ENCODE measurements around the gene WDR82. TPM values are rescaled to one million over a fixed set of nuclear protein-coding genes. Genes with fewer than 3 reads are reported as not detected.

Gene WDR82
- total and polyA plus RNA-seq, 2 experiments from 2014 or later, result 25.2 to 71.8 TPM

- Histone ChIP-seq H3K9me2 (ENCODE audit: insufficient read depth) (no peaks in the 10 kb centered on the region), H3K4me1 (ENCODE audit: insufficient read depth) (peaks cover 36% of the 10 kb centered on the region), H2AFZ (no peak overlapping the region), H3K4me3 (peak overlapping the region; percentile 93), H3F3A (replicated peaks; ENCODE audit: low read depth) (peaks cover 13% of the 10 kb centered on the region; the same call in 1 of the 2 replicates), H3K27me3 (ENCODE audit: insufficient read depth) (peaks cover 25% of the 10 kb centered on the region), H3K79me2 (replicated peaks; ENCODE audit: insufficient read depth) (peaks cover 25% of the 10 kb centered on the region), H3K27ac (ENCODE audit: low read depth) (peak overlapping the region; percentile 72; the same call in 1 of the 2 replicates), H4K20me1 (replicated peaks; ENCODE audit: insufficient read depth) (no peaks in the 10 kb centered on the region; the same call in 1 of the 2 replicates), H3K4me2 (peak overlapping the region; percentile 99), H3K36me3 (ENCODE audit: insufficient read depth) (no peaks in the 10 kb centered on the region)
- DNase-seq (ENCODE audit: low spot score), result peak; percentile 72
- ATAC-seq, result no peak
- Mint-ChIP-seq H3K36me3 (ENCODE audit: low read depth) (peaks cover 12% of the 10 kb centered on the region; the same call in 2 of the 3 replicates), H3K27ac (peak overlapping the region; percentile 96), H3K27me3 (ENCODE audit: insufficient read depth, low read depth, poor library complexity) (peaks cover 30% of the 10 kb centered on the region), H3K4me3 (peak overlapping the region; percentile 96), H3K9me3 (peaks cover 6% of the 10 kb centered on the region; the same call in 2 of the 3 replicates), H3K4me1 (peaks cover 52% of the 10 kb centered on the region)
- TF ChIP-seq ZNF114 (CRISPR knock-in tag; IDR thresholded peaks at IDR 0.05) (no peak), JUNB (IDR thresholded peaks at IDR 0.05; ENCODE audit: unreplicated experiment) (no peak), ZNF462 (CRISPR knock-in tag; IDR thresholded peaks at IDR 0.05) (no peak), POLR2AphosphoS5 (IDR thresholded peaks at IDR 0.05; ENCODE audit: low read depth) (peak; percentile 53; the same call in 1 of the 2 replicates), CTCF (conservative IDR thresholded peaks at IDR 0.05; ENCODE audit: low read depth in 2 of 2) (peak in 1 of 2 experiments; percentile 12; a peak in 1 of 4 replicates), EZH2phosphoT487 (IDR thresholded peaks at IDR 0.05; ENCODE audit: unreplicated experiment) (no peak), CREB1 (CRISPR knock-in tag; IDR thresholded peaks at IDR 0.05; ENCODE audit: low read depth) (no peak)
- TF ChIP-seq, protein P1, sequence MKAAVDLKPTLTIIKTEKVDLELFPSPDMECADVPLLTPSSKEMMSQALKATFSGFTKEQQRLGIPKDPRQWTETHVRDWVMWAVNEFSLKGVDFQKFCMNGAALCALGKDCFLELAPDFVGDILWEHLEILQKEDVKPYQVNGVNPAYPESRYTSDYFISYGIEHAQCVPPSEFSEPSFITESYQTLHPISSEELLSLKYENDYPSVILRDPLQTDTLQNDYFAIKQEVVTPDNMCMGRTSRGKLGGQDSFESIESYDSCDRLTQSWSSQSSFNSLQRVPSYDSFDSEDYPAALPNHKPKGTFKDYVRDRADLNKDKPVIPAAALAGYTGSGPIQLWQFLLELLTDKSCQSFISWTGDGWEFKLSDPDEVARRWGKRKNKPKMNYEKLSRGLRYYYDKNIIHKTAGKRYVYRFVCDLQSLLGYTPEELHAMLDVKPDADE (IDR thresholded peaks at IDR 0.05), result no peak
- TF ChIP-seq, protein P2, sequence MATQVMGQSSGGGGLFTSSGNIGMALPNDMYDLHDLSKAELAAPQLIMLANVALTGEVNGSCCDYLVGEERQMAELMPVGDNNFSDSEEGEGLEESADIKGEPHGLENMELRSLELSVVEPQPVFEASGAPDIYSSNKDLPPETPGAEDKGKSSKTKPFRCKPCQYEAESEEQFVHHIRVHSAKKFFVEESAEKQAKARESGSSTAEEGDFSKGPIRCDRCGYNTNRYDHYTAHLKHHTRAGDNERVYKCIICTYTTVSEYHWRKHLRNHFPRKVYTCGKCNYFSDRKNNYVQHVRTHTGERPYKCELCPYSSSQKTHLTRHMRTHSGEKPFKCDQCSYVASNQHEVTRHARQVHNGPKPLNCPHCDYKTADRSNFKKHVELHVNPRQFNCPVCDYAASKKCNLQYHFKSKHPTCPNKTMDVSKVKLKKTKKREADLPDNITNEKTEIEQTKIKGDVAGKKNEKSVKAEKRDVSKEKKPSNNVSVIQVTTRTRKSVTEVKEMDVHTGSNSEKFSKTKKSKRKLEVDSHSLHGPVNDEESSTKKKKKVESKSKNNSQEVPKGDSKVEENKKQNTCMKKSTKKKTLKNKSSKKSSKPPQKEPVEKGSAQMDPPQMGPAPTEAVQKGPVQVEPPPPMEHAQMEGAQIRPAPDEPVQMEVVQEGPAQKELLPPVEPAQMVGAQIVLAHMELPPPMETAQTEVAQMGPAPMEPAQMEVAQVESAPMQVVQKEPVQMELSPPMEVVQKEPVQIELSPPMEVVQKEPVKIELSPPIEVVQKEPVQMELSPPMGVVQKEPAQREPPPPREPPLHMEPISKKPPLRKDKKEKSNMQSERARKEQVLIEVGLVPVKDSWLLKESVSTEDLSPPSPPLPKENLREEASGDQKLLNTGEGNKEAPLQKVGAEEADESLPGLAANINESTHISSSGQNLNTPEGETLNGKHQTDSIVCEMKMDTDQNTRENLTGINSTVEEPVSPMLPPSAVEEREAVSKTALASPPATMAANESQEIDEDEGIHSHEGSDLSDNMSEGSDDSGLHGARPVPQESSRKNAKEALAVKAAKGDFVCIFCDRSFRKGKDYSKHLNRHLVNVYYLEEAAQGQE (IDR thresholded peaks at IDR 0.05; ENCODE audit: unreplicated experiment), result no peak
Observed at GRCh38 chr3:52240059-52240885, 38.2 kb downstream of the WDR82 start.

All from GM23338 (cell line).